ENCODE data around the gene MIOS. TPM values are rescaled to one million over a fixed set of nuclear protein-coding genes. Genes with fewer than 3 reads are reported as not detected.

The MIOS gene
- polyA plus RNA-seq (ENCODE audit: low read depth in 6 of 6): 10 to 100 TPM; 26.3 to 52.4 (median 38.9) TPM

DNA sequence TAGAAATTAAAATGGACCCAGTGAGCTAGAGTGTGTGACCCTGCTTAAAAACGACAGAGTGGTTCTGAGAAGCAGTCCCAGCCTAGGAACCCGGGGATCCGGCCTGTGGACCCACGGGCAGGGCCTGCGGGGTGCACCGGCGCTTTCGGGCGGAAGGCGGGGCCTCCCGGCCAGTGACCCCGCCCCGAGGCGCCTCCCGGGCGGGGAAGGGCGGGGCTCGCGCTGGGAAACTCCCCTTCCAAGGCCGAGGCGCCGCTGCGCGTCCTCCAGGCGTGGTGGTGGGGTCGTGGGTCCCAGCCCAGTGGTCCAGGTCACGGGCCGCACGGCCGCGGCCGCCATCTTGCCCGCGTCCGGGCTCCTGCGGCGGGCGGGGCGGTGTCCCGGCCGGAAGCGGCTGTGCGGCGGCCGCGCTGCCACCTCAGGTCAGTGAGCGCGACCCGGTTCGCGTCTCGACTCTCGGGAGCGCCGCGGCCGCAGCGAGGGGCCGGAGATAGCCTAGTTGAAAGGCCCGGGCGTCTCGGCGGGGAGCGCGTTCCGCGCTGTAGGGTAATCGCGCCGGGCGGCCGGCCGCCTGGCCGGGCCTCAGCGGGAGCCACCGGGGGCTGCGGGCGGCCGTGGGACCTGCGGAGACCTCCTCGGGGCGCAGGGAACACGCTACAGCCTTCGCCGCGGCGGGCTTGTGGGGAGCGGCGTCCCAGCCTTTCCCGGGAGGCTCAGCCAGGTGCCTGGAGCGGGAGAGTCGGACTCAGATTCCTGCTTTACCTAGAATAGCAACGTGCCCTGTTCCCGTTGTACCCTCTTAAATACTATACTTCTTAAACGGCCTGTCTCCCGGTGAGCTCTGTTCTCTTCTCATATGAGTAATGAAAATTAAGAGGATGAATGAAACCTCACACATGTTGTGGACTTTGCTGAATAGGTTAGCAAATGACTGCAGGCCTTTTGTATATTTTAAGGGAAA, at the start of gene MIOS:
Gene MIOS (plus strand): TSS at position 234 of the 961 bp plus-strand sequence. CDS start 5,592 bp downstream, outside the sequence.
- H3K4me1 Mint-ChIP-seq: peaks cover 34 to 36% (median 36%) of the 10 kb centered on the region in 3 donors
- H3K27me3 Mint-ChIP-seq: no peaks in the 10 kb centered on the region
- peak; percentile 80 to 81 for ATAC-seq (ENCODE audit: low read depth in 2 of 2)
- H3K4me3 Mint-ChIP-seq: peak within 1 kb of the TSS in 7 of 8 donors; percentile 77 to 89 (median 85)
- no peaks in the 10 kb centered on the region for H3K9me3 Mint-ChIP-seq
- peak within 1 kb of the TSS in 5 of 6 donors; percentile 97 to 98 (median 98) for H3K27ac Mint-ChIP-seq
- peak; percentile 88 for DNase-seq
- no peaks in the 10 kb centered on the region for H3K36me3 Mint-ChIP-seq

DNA sequence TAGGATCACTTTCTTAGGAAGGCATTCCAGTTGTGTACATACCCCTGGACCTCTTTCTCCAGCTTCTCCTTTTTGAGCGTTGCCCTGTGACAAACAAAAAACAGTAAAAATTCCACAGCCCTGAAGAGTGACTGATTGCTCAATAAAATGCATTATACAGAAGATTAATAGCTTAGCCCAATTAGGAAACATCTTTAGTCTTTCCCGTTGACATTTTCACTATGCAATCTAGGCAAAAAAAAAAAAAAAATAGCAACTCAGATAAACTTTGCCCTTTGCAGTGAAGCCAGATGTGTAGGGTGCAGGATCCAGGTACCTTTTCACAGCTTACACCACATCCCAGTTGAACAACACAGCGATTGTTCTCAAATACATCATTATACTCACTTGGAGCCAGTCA, 48.9 kb upstream of the MIOS start:
- H3K27ac Mint-ChIP-seq: no peak overlapping the region
- no peaks in the 10 kb centered on the region for H3K9me3 Mint-ChIP-seq
- no peak overlapping the region for H3K4me3 Mint-ChIP-seq
- DNase-seq: no peak
- peaks cover 0 to 3% (median 0%) of the 10 kb centered on the region in 3 donors for H3K27me3 Mint-ChIP-seq
- no peaks in the 10 kb centered on the region for H3K4me1 Mint-ChIP-seq
- H3K36me3 Mint-ChIP-seq: no peaks in the 10 kb centered on the region
- no peak for ATAC-seq (ENCODE audit: low read depth in 2 of 2)

DNA sequence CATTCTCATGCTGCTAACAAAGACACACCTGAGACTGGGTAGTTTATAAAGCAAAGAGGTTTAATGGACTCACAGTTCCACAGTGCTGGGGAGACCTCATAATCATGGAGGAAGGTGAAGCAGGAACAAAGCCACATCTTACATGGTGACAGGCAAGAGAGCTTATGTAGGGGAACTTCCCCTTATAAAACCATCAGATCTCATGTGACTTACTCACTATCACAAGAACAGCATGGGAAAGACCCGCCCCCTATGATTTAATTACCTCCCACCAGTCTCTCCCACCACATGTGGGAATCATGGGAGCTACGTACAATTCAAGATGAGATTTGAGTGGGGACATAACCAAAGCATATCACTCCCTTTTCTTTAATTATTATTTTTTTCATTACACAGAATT, 47.6 kb upstream of the MIOS start:
- H3K4me3 Mint-ChIP-seq: no peak overlapping the region
- H3K27ac Mint-ChIP-seq: no peak overlapping the region
- no peaks in the 10 kb centered on the region for H3K4me1 Mint-ChIP-seq
- ATAC-seq (ENCODE audit: low read depth in 2 of 2): peak in 1 of 2 donors; percentile 28
- DNase-seq: no peak
- H3K27me3 Mint-ChIP-seq: peaks cover 0 to 3% (median 0%) of the 10 kb centered on the region in 3 donors
- H3K9me3 Mint-ChIP-seq: no peaks in the 10 kb centered on the region
- H3K36me3 Mint-ChIP-seq: no peaks in the 10 kb centered on the region

DNA sequence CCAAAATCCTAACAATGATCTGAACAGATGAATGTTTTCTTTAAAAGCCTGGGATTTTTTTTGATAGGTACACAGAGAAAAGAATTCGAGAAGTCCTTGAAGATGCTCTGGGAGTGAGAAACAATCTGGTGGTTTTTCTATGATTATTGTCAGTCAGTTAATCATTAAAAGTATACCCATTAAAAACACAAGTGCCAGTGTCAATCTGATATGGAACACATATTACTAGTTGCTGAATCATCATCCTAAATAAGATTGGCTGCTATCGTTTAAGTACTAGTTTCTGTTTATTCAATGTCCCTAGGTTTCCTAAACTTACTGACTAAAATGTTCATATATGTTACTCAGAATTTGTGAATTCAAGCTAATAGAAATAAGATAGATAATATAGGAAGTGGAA, 47.2 kb upstream of the MIOS start:
- ATAC-seq (ENCODE audit: low read depth in 2 of 2) (no peak), DNase-seq (no peak)
- H3K9me3 Mint-ChIP-seq: no peaks in the 10 kb centered on the region

DNA sequence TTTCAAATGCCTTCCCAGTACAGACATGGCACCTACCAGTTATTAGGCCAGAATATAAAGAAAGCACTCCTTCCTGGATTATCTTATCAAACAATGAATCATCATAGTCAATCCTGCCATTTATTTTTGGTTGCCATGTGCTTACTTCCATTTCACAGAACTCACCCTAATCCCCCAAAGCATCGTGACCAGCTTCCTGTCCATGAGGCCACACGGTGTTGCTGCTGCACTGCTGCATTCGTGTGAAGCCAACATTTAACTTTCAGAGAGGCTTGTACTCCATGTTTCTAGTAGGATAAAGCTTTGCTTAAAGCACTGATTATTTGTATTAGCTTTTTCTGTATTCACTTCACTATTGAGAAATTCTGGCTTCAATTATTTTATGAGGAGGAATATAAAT, 45.4 kb upstream of the MIOS start:
- no peaks in the 10 kb centered on the region for H3K9me3 Mint-ChIP-seq

More for the DNA sequence above, 47.2 kb upstream of the MIOS start:
- Mint-ChIP-seq H3K36me3 (no peaks in the 10 kb centered on the region), H3K4me1 (no peaks in the 10 kb centered on the region), H3K27ac (no peak overlapping the region), H3K27me3 (peaks cover 0 to 3% (median 0%) of the 10 kb centered on the region in 3 donors), H3K4me3 (no peak overlapping the region)

DNA sequence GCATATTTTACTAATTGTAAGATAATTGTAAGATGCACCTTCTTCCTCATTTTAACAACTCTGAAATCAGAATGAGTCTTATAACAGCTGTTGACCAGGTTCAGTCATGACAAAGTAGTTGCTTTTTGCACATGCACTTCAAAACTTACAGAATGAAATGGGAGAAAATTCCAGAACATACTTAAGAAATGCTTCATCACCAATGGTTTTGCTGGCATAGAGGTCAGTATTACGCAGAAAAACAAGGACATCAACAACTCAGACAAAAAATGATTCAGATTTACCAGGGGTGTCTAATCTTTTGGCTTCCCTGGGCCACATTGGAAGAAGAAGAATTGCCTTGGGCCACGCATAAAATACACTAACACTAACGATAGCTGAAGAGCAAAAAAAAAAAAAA, 44.3 kb upstream of the MIOS start:
- DNase-seq: no peak
- no peaks in the 10 kb centered on the region for H3K4me1 Mint-ChIP-seq
- H3K27ac Mint-ChIP-seq: no peak overlapping the region

More for the DNA sequence above, 45.4 kb upstream of the MIOS start:
- no peak overlapping the region for H3K4me3 Mint-ChIP-seq
- ATAC-seq (ENCODE audit: low read depth in 2 of 2) (no peak), DNase-seq (no peak)
- no peaks in the 10 kb centered on the region for H3K36me3 Mint-ChIP-seq
- no peaks in the 10 kb centered on the region for H3K4me1 Mint-ChIP-seq
- no peak overlapping the region for H3K27ac Mint-ChIP-seq
- peaks cover 0 to 3% (median 0%) of the 10 kb centered on the region in 3 donors for H3K27me3 Mint-ChIP-seq

DNA sequence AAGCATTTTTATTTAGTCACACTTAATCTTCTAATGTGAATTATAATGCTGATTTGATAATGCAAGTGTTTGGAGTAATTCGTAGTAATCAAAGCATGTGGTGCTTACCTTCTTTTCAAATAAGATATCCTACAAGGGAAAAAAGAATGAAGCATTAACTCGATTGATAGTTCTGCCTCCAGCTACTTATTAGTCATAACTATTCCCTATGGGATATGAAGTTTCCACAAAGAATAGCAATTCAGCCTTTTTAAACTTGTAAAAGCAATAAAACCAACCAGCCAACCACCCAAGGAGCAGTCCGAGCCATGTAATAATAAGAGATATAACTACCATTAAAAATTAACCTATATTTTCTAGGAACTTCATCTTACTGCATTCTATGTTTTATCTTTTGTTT, 42.6 kb upstream of the MIOS start:
- H3K27ac Mint-ChIP-seq: no peak overlapping the region
- no peak overlapping the region for H3K4me3 Mint-ChIP-seq
- H3K36me3 Mint-ChIP-seq: no peaks in the 10 kb centered on the region
- H3K9me3 Mint-ChIP-seq: no peaks in the 10 kb centered on the region
- H3K4me1 Mint-ChIP-seq: no peaks in the 10 kb centered on the region
- DNase-seq (no peak), ATAC-seq (ENCODE audit: low read depth in 2 of 2) (no peak)
- peaks cover 3 to 10% (median 6%) of the 10 kb centered on the region in 3 donors for H3K27me3 Mint-ChIP-seq

More for the DNA sequence above, 44.3 kb upstream of the MIOS start:
- Mint-ChIP-seq H3K4me3 (no peak overlapping the region), H3K36me3 (no peaks in the 10 kb centered on the region), H3K9me3 (no peaks in the 10 kb centered on the region), H3K27me3 (peaks cover 3 to 6% (median 5%) of the 10 kb centered on the region in 3 donors)
- ATAC-seq (ENCODE audit: low read depth in 2 of 2): no peak

DNA sequence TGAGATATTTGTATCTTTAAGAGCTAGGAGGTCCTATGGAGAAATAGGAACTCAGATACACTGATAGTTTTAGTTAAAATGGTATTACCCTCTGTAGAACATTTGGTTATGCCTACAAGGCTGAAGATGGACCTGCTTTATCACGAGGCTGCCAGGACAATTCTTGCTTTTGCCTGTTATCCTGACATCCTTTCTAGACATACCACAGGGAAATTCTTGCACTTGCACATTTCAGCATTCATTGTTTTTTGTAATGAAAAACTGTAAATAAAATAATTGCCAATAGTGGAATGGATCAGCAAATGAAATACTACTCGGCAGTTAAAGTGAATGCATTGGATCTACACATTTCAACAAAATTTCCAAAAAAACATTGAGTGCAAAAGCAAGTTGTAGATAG, 40.7 kb upstream of the MIOS start:
- H3K27me3 Mint-ChIP-seq: peaks cover 3 to 10% (median 6%) of the 10 kb centered on the region in 3 donors
- no peaks in the 10 kb centered on the region for H3K4me1 Mint-ChIP-seq
- no peaks in the 10 kb centered on the region for H3K9me3 Mint-ChIP-seq
- DNase-seq (no peak), ATAC-seq (ENCODE audit: low read depth in 2 of 2) (no peak)
- no peaks in the 10 kb centered on the region for H3K36me3 Mint-ChIP-seq
- H3K4me3 Mint-ChIP-seq: no peak overlapping the region
- peak overlapping the region in 1 of 6 donors; percentile 78 for H3K27ac Mint-ChIP-seq

DNA sequence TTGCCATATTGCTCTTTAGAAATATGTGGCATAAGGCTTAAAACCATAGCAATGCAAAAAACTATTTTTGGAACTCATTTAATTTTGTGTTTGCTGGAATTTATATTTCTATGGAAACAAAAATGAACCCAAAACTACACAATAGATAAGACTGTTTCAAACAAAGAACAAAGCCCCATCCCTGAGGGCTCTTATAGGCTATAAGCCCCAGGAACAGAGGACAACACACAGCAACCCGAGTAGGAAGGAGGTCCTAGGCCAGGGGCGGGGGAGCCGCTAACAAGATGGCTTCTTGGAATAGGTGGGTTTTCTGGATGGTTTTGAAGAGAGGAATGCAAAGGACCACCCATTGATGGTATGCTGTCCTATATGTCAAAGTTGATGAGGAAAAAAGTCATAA, 39.6 kb upstream of the MIOS start:
- Mint-ChIP-seq H3K4me3 (no peak overlapping the region), H3K27me3 (peaks cover 3 to 10% (median 6%) of the 10 kb centered on the region in 3 donors), H3K4me1 (no peaks in the 10 kb centered on the region), H3K27ac (no peak overlapping the region), H3K36me3 (no peaks in the 10 kb centered on the region), H3K9me3 (no peaks in the 10 kb centered on the region)
- DNase-seq: no peak
- ATAC-seq (ENCODE audit: low read depth in 2 of 2): no peak

DNA sequence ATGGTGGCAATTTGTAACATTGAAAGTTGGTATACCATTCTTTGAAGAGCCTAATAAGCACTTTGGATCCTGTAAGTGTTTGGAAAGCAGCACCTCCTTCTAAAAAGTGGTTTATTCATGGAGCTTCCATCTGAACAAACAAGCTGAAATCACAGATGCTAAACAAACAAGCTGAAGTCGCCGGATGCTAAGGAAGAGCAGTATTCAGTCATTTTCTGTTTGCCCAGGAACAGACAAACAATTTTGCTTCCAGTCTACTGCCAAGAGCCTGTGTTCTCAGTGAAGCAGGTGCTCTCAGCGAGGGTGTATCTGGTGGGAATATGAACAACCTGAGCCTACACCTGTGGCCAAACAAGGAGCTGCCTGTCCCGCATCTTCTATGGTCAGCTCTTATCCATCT, 37.4 kb upstream of the MIOS start:
- DNase-seq (no peak), ATAC-seq (ENCODE audit: low read depth in 2 of 2) (no peak)
- Mint-ChIP-seq H3K27ac (peak overlapping the region in 1 of 6 donors; percentile 22), H3K4me3 (no peak overlapping the region), H3K9me3 (no peaks in the 10 kb centered on the region), H3K36me3 (no peaks in the 10 kb centered on the region), H3K4me1 (no peaks in the 10 kb centered on the region), H3K27me3 (peaks cover 4 to 10% (median 10%) of the 10 kb centered on the region in 3 donors)

DNA sequence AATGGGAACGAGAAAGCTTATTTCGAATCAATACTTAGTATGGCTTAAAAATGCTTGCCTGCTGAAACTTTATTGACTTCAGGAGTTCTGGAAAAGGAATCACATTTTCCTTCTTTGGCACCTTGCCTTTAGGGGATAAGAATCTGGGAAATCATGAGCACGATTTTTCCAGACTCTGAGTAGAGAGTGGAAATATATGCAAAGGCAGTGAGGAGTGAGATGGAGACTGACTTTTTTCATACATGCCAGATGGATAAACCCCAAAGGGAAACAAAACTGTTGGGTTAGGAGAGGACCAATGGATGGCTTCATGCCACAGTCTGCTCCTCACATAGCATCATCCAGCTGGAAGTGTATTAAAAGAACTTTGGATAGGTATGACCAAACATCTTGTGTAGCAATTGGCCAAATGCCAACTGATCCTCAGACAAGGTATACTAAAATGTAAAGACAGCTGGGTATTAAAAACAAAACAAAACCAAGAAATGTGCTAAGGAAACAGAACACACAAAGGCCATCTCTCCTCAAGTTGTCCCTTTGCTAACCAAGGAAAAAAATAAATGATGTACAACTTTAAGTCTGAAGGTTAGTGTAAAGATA, 32.8 kb upstream of the MIOS start:
- no peak overlapping the region for H3K4me3 Mint-ChIP-seq
- H3K27me3 Mint-ChIP-seq: peaks cover 0 to 11% (median 9%) of the 10 kb centered on the region in 3 donors
- no peaks in the 10 kb centered on the region for H3K9me3 Mint-ChIP-seq
- H3K36me3 Mint-ChIP-seq: no peaks in the 10 kb centered on the region
- no peak overlapping the region for H3K27ac Mint-ChIP-seq
- DNase-seq (no peak), ATAC-seq (ENCODE audit: low read depth in 2 of 2) (no peak)
- H3K4me1 Mint-ChIP-seq: no peaks in the 10 kb centered on the region

DNA sequence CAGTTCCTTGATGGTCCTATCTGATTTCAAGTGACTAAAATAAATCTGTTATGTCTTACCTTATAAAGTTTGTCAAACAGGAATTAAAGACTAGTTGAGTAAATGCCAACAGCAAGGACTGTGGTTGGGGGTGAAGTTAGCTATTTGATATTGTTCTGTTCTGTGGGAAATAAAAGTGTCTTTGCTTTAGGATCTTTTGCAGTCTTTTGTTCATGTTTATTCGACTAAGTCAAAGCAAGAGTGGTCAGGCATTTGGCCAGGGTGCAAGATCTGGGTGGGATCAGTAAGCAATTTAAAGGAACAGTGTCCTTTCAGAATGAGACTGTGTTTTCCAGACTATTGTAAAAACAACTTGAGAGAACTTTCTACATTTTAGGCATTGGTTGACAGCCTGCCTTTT, 31.0 kb upstream of the MIOS start, which contains the start of gene COL28A1:
Gene COL28A1 (minus strand): TSS at position 183 of the 400 bp plus-strand sequence. CDS start 2,998 bp downstream, outside the sequence.
- Mint-ChIP-seq H3K4me3 (no peak within 1 kb of the TSS), H3K9me3 (no peaks in the 10 kb centered on the region), H3K27me3 (peaks cover 0 to 11% (median 9%) of the 10 kb centered on the region in 3 donors), H3K4me1 (no peaks in the 10 kb centered on the region), H3K36me3 (no peaks in the 10 kb centered on the region), H3K27ac (peak within 1 kb of the TSS in 1 of 6 donors; percentile 30)
- DNase-seq (no peak), ATAC-seq (ENCODE audit: low read depth in 2 of 2) (no peak)

DNA sequence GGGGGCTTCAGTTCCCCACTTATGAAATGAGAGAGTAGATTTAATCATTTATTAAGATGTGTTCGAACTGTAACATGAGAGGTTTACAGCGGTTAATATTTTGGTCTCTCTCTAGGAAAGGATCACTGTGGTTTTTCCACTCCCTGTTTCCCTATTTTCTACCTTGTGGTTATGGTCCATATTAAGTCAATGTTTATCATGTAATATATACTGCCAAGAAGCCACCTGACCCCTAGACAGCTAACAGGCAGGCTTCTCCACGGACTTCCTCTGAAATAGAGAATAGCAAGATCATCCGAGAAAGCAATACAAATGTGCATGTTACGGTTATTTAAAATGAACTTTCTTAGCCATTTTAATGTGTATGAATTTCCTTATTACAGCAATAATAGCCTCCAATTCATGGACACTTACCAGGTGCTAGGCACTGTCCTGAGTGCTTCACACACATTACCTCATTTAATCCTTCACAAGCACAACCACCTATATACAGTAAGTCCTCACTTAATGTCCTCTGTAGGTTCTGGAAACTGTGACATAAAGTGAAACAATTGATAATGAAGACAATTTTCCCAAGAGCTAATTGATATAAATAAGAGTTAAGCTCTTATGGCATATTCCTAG, 30.2 kb upstream of the MIOS start:
- DNase-seq: no peak
- no peaks in the 10 kb centered on the region for H3K9me3 Mint-ChIP-seq
- H3K4me3 Mint-ChIP-seq: no peak overlapping the region
- no peak for ATAC-seq (ENCODE audit: low read depth in 2 of 2)
- no peaks in the 10 kb centered on the region for H3K36me3 Mint-ChIP-seq
- peaks cover 0 to 11% (median 9%) of the 10 kb centered on the region in 3 donors for H3K27me3 Mint-ChIP-seq
- no peaks in the 10 kb centered on the region for H3K4me1 Mint-ChIP-seq
- H3K27ac Mint-ChIP-seq: peak overlapping the region in 1 of 6 donors; percentile 30
